GM19463 (cell line): ENCODE results near the gene WDR83.
"Not testable (repeated sequence)": the region's sequence is repeated elsewhere in the genome, so short reads cannot be mapped to it uniquely, and the experiment has no call there.

Experiments used
- ATAC-seq: cut with Tn5 transposase; IDR thresholded peaks from one replicate; pipeline ENCODE4 v1.9.1; 2021; ENCODE audit warnings: mild to moderate bottlenecking, moderate library complexity; ENCODE audit not compliant: unreplicated experiment

The WDR83 gene

DNA sequence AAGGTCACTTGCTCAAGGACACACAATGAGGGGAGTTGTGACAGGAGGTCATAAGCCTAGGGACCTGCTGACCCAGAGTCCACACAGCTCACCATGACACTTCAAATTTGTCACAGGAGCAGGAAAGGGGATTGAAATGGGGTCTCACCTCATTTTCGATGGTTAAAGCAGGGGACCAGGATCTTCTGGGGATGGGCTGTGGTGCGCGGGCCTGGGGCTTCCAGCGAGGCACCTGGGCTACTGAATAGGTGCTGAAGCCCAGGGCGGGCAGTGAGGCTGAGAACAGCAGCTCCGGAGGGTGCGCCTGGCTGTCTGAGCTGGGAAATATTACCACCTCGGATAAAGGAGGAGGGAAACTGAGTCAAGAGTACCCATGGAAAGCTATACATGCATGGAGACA is 11.1 kb upstream of the WDR83 start:
- ATAC-seq = no peak

GRCh38 chr19:12656899-12657571 is 9.6 kb upstream of the WDR83 start:
- no peak for ATAC-seq

- no peak for ATAC-seq
Observed at GRCh38 chr19:12657966-12658365, 8.6 kb upstream of the WDR83 start.

DNA sequence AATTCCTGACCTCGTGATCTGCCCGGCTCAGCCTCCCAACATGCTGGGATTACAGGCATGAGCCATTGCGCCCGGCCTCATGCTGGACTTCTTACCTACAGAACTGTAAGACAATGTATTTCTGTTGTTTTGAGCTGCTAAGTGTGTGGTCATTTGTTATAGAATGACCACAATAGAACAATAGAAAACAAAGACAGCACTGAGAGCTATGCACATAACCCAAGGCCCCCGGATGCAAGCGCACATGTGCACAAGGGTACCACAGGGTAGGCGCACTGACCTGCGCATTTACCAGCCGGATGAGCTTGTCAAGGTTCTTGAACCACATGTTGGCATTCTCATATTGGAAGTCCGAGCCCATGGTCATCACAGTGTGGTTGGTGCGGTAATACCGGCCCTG is 5.6 kb upstream of the WDR83 start:
- no peak for ATAC-seq

DNA sequence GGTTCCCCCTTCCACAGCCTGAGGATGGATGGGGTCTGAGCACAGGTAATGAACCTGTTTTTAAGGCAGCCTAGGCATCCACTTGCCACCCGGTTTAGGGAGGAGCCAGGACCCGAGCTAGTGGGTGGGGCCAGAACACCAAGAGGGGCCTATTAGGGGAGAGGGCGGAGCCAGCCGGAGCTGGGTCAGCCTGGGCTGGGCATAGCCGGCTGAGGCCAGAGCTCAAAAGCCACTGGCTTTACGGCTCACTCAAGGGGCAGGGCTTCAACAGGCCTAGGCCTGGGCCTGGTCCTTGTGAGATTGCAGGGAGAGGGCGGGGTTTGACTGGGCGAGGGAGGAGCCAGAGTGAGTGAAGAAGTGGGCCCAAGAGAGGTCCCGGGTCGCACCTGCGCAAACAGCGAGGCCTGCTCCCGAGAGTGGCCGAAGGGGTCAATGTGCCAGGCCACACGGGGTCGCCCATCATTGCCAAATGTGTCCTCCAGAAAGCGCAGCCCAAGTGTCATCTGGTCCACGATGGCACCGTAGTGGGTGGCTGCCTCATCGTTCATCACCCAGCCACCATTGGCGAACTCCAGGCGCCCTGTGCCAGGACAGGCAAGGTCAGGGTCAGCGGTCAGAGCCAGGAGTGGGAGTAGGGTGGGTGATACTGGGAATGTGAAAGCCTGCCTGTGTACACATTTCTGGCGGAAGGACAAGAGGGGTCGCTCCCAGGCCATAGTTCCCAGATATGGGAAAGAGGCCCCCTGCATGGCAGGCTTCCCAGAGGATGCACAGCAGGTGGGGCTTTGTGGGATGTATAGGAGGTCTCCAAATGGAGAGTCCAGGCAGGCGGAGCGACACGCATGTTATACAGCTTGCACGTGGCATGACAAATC is 2.0 kb upstream of the WDR83 start:
- no peak for ATAC-seq

GRCh38 chr19:12665281-12665573 is 1.4 kb upstream of the WDR83 start:
- ATAC-seq = no peak

DNA sequence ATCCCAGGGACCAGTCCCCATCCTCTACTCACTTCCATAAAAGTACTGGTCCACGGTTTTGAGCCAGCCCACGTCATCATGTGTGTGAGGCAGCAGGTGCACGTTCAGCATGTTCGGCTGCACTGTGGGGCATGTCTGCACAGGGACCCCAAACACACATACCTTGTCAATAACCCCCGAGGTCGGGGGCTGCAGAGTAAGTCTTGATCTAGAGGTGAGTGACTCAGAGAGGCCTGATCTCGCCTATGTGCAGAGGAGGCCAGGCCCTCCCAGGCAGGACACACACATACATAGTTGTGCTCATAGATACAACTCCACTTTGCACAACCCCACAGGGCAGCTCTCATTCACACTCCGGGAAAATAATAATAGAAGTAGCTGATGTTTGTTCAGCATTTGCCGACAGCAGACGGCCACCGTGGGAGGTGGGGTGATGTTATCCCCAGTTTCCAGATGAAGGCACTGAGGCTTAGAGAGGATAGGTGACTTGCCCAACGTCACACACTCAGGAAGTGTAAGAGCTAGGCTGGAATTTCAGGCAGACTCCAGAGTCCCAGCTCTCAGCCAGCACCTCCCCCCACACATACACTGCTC is 839 bp upstream of the WDR83 start:
- ATAC-seq = no peak

GRCh38 chr19:12667731-12668302 is 1.2 kb downstream of the WDR83 start:
- ATAC-seq = no peak

- no peak for ATAC-seq
Observed at GRCh38 chr19:12668346-12668745, 1.7 kb downstream of the WDR83 start.

GRCh38 chr19:12668932-12669269 is 2.3 kb downstream of the WDR83 start:
- no peak for ATAC-seq

DNA sequence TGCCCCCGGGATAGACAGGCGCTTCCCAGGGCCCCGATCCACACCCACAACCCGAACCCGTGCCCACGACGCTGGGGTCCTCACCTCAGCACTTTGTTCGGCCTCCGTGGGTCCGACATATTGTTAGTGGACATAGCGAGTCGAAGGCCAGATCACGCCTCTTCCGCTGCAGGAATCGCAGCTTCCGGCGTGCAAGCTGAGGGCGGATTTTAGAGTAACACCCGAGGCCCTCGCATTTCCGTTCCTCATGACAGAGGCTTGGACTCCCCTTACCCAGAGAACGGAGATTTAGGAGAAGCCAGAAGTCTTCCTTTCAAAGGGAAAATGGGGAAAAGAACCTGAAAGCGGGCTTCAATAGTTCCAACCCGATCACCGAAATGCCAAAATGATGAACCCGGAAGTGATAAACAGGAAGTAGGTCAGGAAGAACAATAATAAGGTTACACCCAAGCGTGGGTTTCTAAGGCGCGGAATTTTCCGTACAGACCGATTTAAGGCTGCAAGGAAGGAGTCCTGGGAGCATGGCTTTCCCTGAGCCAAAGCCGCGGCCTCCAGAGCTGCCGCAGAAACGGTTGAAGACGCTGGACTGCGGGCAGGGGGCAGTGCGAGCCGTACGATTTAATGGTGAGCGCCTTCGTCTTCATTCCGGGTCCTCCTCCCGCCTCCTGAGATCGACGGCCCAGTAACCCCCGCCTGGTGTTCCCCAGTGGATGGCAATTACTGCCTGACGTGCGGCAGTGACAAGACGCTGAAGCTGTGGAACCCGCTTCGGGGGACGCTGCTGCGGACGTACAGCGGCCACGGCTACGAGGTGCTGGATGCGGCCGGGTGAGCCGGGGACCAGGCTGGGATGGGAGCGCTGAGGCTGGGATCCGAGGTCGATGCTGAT is 2.9 kb downstream of the WDR83 start:
- ATAC-seq = no peak

- no peak for ATAC-seq
Observed at GRCh38 chr19:12670159-12670928, 3.7 kb downstream of the WDR83 start.

GRCh38 chr19:12672744-12673143 is 6.1 kb downstream of the WDR83 start:
- no peak for ATAC-seq

DNA sequence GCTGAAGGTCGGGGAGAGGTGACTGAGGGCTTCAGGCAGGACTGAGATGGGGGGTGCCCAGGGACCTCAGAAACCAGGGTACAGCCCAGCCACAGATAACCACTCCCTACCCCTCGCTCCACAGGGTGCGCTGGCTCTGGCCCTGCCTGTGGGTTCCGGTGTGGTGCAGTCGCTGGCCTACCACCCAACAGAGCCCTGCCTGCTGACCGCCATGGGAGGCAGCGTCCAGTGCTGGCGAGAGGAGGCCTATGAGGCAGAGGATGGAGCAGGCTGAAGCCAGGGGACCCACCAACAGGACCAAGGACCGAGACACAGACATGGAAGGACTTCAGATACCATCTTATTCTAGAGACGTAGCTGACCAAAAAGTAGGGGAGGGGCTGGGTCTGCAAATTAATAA is 8.8 kb downstream of the WDR83 start:
- ATAC-seq = no peak

DNA sequence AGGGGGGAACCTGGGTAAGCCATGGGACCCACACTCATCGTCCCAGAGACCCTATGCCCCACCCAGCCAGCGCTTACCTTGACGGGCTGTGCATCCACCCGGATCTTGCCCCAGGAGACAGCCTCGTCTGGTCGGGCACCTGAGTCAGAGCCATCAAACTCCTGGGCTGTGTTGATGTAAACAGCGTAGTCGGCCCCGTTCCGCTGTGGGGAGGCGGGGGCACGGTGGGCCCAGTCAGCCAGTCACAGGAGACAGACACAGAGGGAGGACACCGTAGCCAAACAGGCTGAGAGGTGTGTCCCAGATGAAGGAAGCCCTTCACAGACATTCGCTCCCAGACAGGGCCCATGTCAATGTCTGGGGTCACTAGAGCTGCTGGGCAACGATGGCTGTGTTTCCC is 9.3 kb downstream of the WDR83 start:
- no peak for ATAC-seq

DNA sequence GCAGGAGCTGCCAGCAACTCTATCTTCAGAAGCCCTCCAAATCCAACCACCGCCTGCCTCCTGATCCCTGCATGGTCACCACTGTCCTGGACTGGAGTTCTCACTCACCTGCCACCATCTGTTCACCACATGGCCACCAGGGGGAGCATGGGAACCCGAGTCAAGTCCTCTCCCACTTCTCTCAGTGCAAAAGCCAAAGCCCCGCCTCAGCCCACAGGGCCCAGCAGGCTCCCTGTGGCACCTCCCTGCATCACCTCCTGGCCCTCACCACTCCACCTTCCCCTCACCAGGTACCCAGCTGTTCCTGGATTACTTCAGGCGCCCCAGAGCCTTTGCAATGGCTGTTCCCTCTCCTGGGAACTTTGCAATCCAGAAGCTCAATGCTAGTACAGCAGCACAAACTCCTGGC is 9.8 kb downstream of the WDR83 start:
- no peak for ATAC-seq

DNA sequence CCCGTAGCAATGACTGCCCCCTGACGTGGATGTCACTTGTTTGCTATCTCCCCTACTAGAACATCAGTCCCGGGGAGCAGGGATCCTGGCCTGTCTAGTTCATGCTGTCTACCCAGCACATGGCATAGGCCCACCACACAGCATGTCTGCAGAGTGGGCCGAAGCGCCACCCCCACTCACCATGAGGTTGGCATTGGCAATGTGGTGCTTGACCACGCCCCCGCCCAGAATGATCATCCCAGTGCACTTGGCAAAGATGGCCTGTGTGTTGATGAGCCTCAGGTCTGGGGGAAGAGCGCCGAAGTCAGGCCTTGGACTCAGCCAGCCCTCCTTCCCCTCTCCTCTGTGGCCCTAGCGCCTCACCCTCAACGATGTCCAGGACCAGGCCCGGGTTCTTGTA is 10.3 kb downstream of the WDR83 start:
- ATAC-seq = no peak

GRCh38 chr19:12678039-12678438 is 11.4 kb downstream of the WDR83 start:
- ATAC-seq = not testable (repeated sequence)

DNA sequence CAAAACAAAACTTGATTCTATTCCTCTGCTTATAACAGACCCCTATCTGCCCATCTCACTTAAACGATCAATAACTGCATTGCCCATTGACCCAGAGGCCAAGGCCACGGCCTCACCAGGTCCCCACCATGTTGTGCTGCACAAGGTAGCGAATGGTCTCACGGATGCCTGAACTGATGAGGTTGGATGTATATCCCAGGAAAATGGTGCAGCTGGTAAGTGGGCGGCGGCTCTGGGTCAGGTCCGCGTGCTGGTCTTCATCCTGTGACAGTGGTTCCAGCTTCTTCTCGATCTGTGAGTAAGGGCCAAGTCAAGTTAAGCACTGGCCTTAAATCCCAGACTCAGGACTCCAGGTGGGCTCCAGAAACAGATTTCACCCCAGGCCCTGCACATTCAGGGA is 13.4 kb downstream of the WDR83 start:
- ATAC-seq = no peak
